Astrocyte of the cerebellum (primary cell): ENCODE data around the gene CASP8.

ENCODE experiments used
- DNase-seq: peaks from one replicate; pipeline ENCODE4 v3.0.0-alpha.2; 2011; ENCODE audit warnings: low read depth
- H3K4me3 ChIP-seq: 2 replicates; pipeline ENCODE4 v1.5.1; 2011; ENCODE audit warnings: mild to moderate bottlenecking, low read depth, low read length, moderate library complexity
- CTCF ChIP-seq: IDR thresholded peaks from 2 replicates; pipeline ENCODE4 v1.5.1; 2012; ENCODE audit warnings: low read length, low read depth, moderate library complexity, mild to moderate bottlenecking; ENCODE audit errors: missing control alignments
- in situ Hi-C: cut with HindIII; loops from 2 replicates; pipeline ENCODE4 v1.10.0; 2017; ENCODE audit warnings: low sequenced_read_pairs

CASP8 gene

DNA sequence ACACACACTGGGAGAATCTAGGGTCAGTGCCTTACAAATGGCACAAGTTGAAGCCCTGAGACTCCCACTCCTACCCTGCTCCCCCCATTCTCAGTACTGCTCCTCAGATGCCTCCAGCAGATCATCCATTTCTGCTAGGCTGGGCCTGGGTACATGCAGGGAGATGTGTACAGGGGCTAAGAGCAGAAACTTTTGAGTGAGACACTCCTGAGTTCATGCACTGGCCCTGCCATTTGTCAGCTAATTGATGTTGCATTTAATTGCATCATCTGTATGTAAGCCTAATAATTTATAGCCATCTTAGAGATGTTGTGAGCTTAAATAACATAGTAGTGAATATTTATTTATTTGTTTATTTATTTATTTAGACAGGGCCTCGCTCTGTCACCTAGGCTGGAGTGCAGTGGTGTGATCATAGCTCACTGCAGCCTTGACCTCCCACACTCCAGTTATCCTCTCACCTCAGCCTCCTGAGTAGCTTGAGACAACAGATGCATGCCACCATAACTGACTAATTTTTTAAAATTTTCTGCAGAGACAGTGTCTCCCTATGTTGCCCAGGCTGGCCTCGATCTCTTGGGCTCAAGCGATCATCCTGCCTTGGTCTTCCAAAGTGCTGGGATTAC lies 4.8 kb upstream of the CASP8 start:
- no peak overlapping the region for H3K4me3 ChIP-seq
- DNase-seq: no peak
- in situ Hi-C loops: loop anchor here (10.0 kb wide), 1 partner anchor 109 kb away; no protein-coding TSS in a partner anchor
- TF ChIP-seq CTCF: no peak

GRCh38 chr2:201256082-201256481 lies 4.3 kb upstream of the CASP8 start:
- H3K4me3 ChIP-seq: no peak overlapping the region
- no peak for DNase-seq
- in situ Hi-C loops: loop anchor here (10.0 kb wide), 1 partner anchor 109 kb away; no protein-coding TSS in a partner anchor
- no peak for TF ChIP-seq CTCF

- TF ChIP-seq CTCF: no peak
- no peak for DNase-seq
- in situ Hi-C loops: loop anchor here (10.0 kb wide), 1 partner anchor 107 kb away; no protein-coding TSS in a partner anchor
- H3K4me3 ChIP-seq: peak overlapping the region; percentile 68
Observed at GRCh38 chr2:201257381-201257955, 2.9 kb upstream of the CASP8 start.

- peak overlapping the region; percentile 68 for H3K4me3 ChIP-seq
- no peak for TF ChIP-seq CTCF
- in situ Hi-C loops: loop anchor here (10.0 kb wide), 1 partner anchor 107 kb away; no protein-coding TSS in a partner anchor
- peak; percentile 57 for DNase-seq
Observed at GRCh38 chr2:201257956-201258665, 2.2 kb upstream of the CASP8 start.

- H3K4me3 ChIP-seq: peak overlapping the region; percentile 68
Observed at GRCh38 chr2:201258666-201259615, 1.4 kb upstream of the CASP8 start.

More at GRCh38 chr2:201258666-201259615, 1.4 kb upstream of the CASP8 start:
- TF ChIP-seq CTCF: peak; percentile 30
- DNase-seq: no peak
- in situ Hi-C loops: loop anchor here (10.0 kb wide), 1 partner anchor 106 kb away; no protein-coding TSS in a partner anchor
